Stimulated activated CD8-positive, alpha-beta memory T cell treated with anti-CD3 and anti-CD28 coated beads, Interleukin-15, amount 100 ng/mL, for 1 hour (primary cell): ENCODE measurements around the gene OPRD1.
A peak's percentile ranks its signal among the peaks of the same experiment; 100 is the strongest.

Experiments
- DNase-seq: peaks from one replicate; pipeline ENCODE4 v3.0.0-alpha.2; 2020; ENCODE audit warnings: low read depth

OPRD1 gene

DNA sequence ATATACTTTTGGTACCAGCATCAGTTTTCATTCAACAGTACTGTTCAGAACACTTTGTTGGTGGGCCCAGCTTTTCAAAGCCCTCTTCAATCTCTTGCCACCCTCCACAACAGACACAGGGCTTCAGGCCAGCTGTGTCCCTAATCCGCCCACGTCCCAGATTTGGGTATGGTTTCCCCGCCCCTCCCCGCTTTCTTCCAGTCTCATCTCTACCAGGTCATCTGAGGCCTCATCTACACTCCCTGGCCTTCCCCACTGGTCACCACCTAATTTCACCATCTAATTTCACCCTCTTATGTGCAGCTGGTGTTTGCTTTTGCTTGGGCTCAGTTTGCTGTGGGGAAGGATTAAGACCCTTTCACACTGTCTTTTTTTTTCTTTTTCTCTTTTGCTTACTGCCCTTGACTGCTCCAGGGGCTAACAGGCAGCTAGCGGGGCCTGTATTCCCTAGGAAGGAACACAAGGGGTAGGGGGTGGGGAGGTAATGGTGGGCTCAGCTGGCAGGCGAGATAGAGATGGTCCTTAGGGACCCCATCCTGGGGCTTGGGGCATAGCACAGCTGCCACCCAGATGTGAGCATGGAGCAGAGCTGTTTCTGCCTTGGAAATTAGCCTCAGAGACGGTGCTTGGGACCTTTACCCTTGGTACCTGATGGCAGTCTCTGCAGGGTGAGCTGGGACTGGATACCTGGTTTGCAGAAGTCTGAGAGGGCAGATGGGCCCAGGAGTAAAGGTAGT is 98.6 kb downstream of the OPRD1 start:
- no peak for DNase-seq

DNA sequence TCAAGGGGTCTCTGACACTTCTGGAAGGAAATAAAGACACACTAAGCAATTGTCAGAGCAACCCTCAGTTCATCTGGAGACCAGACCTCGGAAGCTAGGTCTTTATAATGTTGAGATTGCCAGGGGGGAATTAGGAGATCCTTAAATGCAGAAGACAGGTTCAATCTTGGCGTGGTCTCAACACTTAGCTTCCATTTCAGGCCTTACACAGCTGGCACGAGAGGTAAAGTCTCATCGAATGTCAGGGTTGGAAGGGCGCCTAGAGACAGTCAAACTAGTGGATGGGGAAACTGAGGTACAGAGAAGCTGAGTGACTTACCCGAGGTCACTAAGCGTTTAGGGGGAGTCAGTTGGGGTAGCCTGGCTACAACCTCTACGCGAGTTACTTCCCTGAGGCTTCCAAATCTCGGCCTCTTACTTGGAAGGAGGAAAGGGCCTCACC is 101.8 kb downstream of the OPRD1 start:
- DNase-seq = no peak

DNA sequence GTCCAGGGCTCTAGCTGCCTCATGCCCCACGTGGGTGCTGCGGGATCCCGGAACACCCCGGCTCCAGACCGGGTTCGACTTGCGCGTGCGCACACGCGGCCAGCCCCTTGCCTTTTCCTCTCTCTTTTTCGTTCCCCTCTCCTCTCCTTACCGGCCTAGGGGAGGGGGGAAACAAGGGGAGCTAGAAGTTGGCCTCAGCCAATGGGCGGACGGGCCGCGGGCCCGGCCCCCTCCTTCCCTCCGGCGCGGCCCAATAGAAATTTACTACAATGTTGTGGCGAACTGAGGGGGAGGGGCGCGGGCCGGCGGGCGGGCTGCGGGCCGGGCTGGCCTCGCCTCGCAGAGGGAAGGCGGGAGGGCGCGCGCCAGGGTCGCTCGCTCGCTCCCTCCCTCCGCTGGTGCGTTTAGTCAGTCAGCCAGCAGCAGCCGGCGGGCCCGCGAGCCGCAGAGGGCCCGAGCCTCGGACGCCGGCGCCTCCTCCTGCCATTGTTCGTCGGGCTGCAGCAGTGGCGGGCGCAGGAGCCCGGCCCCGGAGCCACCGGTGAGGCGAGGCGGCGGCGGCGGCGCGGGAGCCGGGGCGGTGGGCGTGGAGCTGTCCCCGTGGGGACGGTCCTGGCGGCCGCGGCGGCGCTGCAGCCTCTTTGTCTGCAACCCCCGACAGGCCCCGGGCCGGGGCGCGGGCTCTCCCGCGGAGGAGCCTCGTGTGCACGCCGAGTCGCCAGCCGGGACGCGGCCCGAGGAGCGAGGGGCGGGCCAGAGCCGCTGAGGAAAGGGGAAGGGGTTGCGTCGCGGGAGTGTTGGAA is 102.5 kb downstream of the OPRD1 start, which contains the start of gene EPB41:
TSS of gene EPB41 (plus strand) at position 342 of the 803 bp plus-strand sequence. CDS start 72,869 bp downstream, outside the sequence.
- DNase-seq = peak; percentile 86

DNA sequence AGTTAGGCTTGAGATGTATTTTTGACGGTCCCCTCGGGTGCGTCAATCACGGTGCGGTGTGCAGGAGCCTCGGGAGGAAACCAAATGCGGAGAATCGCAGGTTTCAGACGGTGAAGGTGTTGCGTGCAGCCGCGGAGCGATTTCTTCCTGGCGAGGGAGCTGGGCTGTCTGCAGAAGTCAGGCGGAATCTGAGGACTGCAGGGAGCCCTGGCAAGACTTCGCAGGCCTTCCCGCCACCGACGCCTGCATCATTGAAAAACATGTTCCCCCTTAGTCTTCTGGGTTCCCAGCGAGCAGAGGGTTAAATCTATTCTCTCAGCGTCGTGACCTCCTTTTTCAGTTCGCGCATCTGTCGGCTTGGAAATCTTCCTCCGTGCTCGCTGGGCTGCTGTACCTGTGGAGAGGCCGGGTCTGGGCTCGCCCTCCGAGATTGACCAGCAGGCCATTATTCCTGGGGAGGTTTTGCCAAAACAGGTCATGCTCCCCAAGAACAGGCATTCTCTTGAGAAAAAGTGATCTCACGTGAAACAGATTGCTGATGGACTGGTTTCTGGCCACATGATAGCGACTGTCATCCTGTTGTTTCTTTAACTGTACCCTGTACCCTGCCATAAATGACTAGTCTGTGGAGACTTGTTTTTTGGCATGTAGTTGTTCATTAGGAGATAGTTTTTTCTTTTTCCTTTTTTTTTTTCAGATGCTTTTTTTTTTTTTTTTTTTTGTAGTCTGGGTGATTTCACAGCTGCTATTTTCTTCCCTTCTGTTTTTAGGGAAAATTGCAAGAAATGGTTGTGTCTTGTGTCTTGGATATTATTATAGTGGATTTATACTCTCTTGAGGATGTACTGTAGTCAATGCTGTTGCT is 103.3 kb downstream of the OPRD1 start:
- peak; percentile 5 for DNase-seq

DNA sequence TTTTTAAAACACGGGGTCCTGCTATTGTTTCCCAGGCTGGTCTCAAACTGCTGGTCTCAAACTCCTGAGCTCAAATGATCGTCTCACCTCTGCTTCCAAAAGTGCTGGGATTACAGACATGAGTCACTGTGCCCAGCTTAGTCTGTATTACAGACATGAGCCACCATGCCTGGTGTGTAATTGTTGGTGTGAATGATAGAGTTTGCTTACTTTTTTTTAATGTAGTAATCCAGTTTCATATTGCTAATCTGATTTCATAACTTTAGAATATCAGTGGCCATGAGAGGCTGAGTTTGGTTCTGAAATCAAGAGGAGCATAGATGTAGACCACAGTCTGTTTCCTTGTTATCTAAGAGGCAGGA is 105.8 kb downstream of the OPRD1 start:
- DNase-seq = no peak
